Panc1 (cell line): ENCODE measurements around the gene CINP. TPM values are rescaled to one million over a fixed set of nuclear protein-coding genes. Genes with fewer than 3 reads are reported as not detected.

ENCODE experiments used
- ATAC-seq: fragments of 200-7000 bp; cut with Tn5 transposase; 2 replicates; pipeline ENCODE4 v1.9.1; 2020; ENCODE audit warnings: mild to moderate bottlenecking, moderate library complexity
- BruUV-seq: library from RNA; stranded (reverse); fragments of 400-500 nt; replicated peaks from 2 replicates; lab custom pipeline; 2021; lab: Mats Ljungman, UMichigan
- CTCF ChIA-PET: fragments of 300-600 bp; sonication (Branson Sonifier 250); formaldehyde crosslinking; loops from one replicate; lab custom pipeline; 2022; ENCODE audit warnings: antibody characterized with exemption; lab: Charles Lee
- POLR2A ChIA-PET: fragments of 300-600 bp; sonication (Branson Sonifier 250); formaldehyde crosslinking; loops from one replicate; lab custom pipeline; 2022; ENCODE audit warnings: antibody characterized with exemption; lab: Charles Lee
- DNase-seq: peaks from one replicate; pipeline ENCODE4 v3.0.0-alpha.2; 2010; ENCODE audit warnings: low read depth, low spot score
- H3K27ac ChIP-seq: 2 replicates; pipeline ENCODE4 v1.5.1; 2011; ENCODE audit warnings: mild to moderate bottlenecking, low read length, inconsistent platforms
- H3K27me3 ChIP-seq: fragments of 200-500 bp; sonication (Bioruptor generic); 2 replicates; pipeline ENCODE4 v1.6.0; 2014; ENCODE audit warnings: low read length, inconsistent platforms; ENCODE audit not compliant: control insufficient read depth, insufficient read depth
- H3K36me3 ChIP-seq: fragments of 200-500 bp; sonication (Bioruptor generic); 2 replicates; pipeline ENCODE4 v1.5.1; 2014; ENCODE audit warnings: inconsistent platforms, mild to moderate bottlenecking, low read length, moderate library complexity; ENCODE audit not compliant: control insufficient read depth, insufficient read depth
- H3K4me1 ChIP-seq: 2 replicates; pipeline ENCODE4 v1.5.1; 2011; ENCODE audit warnings: inconsistent platforms, mild to moderate bottlenecking, low read length, moderate library complexity; ENCODE audit not compliant: control insufficient read depth, insufficient read depth
- H3K4me3 ChIP-seq, 2 experiments: 2 replicates each; pipeline ENCODE4 v1.5.1; 2011 to 2012; ENCODE audit warnings: low read depth in 2 of 2, low read length in 2 of 2, mild to moderate bottlenecking in 2 of 2, inconsistent platforms in 1 of 2, moderate library complexity in 1 of 2
- H3K9me3 ChIP-seq: fragments of 200-500 bp; sonication (Bioruptor generic); 2 replicates; pipeline ENCODE4 v1.5.1; 2014; ENCODE audit warnings: low read depth, mild to moderate bottlenecking, inconsistent platforms, low read length, moderate library complexity; ENCODE audit not compliant: control insufficient read depth, insufficient read depth
- CTCF ChIP-seq: fragments of 450-650 bp; IDR thresholded peaks from 2 replicates; pipeline ENCODE4 v1.5.1; 2017; ENCODE audit warnings: mild to moderate bottlenecking
- POLR2AphosphoS5 ChIP-seq: IDR thresholded peaks from 2 replicates; pipeline ENCODE4 v1.6.1; 2012; ENCODE audit warnings: mild to moderate bottlenecking, low read depth, low read length, moderate library complexity
- REST ChIP-seq, 2 experiments: IDR thresholded peaks; 2 replicates each; pipeline ENCODE4 v1.6.1; 2011 to 2012; ENCODE audit warnings: low read depth in 2 of 2, control low read depth in 1 of 2, low read length in 1 of 2, mild to moderate bottlenecking in 1 of 2, moderate library complexity in 1 of 2; ENCODE audit not compliant: insufficient read depth in 1 of 2
- SIN3A ChIP-seq: IDR thresholded peaks from 2 replicates; pipeline ENCODE4 v1.6.1; 2012; ENCODE audit warnings: low read depth, mild to moderate bottlenecking, low read length, moderate library complexity, borderline replicate concordance; ENCODE audit not compliant: insufficient read depth
- TCF7L2 ChIP-seq: IDR thresholded peaks from 2 replicates; pipeline ENCODE4 v1.6.1; 2011; ENCODE audit warnings: mild to moderate bottlenecking, low read depth, low read length, inconsistent platforms
- in situ Hi-C: cut with HindIII; loops from 2 replicates; pipeline ENCODE4 v1.10.0; 2016; ENCODE audit warnings: low sequenced_read_pairs, low pct_unique_long_range_greater_than_20kb
- intact Hi-C: fragments of 100-400 bp; cut with micrococcal nuclease; formaldehyde crosslinking; loops from one replicate; pipeline ENCODE4 v1.10.0; 2022; ENCODE audit not compliant: unreplicated experiment
- total RNA-seq: library from RNA; stranded (reverse); gene quantifications from one replicate; pipeline ENCODE4 v1.2.1, GENCODE V29; 2021; ENCODE audit not compliant: unreplicated experiment

Gene CINP
- total RNA-seq, 1 experiment from 2014 or later: 28.3 TPM

- ATAC-seq (no peak), DNase-seq (no peak)
- CTCF ChIA-PET: no interaction called here
- BruUV-seq: no TSS peak
- no peak overlapping the region for H3K27ac ChIP-seq
- in situ Hi-C loops (no loop called here), intact Hi-C loops (no loop called here)
- no peaks in the 10 kb centered on the region for H3K36me3 ChIP-seq
- no peak overlapping the region for H3K4me3 ChIP-seq
- POLR2A ChIA-PET: no interaction called here
- H3K27me3 ChIP-seq: no peaks in the 10 kb centered on the region
- no peaks in the 10 kb centered on the region for H3K9me3 ChIP-seq
- TF ChIP-seq TCF7L2: no peak
- TF ChIP-seq POLR2AphosphoS5: no peak
- TF ChIP-seq REST (IDR thresholded peaks at IDR 0.05; ENCODE audit: insufficient read depth in 1 of 2, low read depth in 2 of 2, low read length in 1 of 2): no peak
- TF ChIP-seq CTCF: no peak
- no peak for TF ChIP-seq SIN3A
- no peaks in the 10 kb centered on the region for H3K4me1 ChIP-seq
Measured at GRCh38 chr14:102351023-102351422, 11.7 kb downstream of the CINP start.

- ATAC-seq: no peak
- in situ Hi-C loops: no loop called here
Measured at GRCh38 chr14:102348376-102348775, 14.3 kb downstream of the CINP start.

More at GRCh38 chr14:102348376-102348775, 14.3 kb downstream of the CINP start:
- TF ChIP-seq SIN3A (no peak), CTCF (no peak), TCF7L2 (no peak), POLR2AphosphoS5 (no peak), REST (IDR thresholded peaks at IDR 0.05; ENCODE audit: insufficient read depth in 1 of 2, low read depth in 2 of 2, low read length in 1 of 2) (no peak)
- intact Hi-C loops: no loop called here
- ChIA-PET CTCF (no interaction called here), POLR2A (no interaction called here)
- H3K9me3 ChIP-seq: no peaks in the 10 kb centered on the region
- no peaks in the 10 kb centered on the region; the same call in 1 of the 2 replicates for H3K36me3 ChIP-seq
- H3K4me1 ChIP-seq: no peaks in the 10 kb centered on the region
- BruUV-seq: no TSS peak
- no peak overlapping the region for H3K27ac ChIP-seq
- DNase-seq: no peak
- no peaks in the 10 kb centered on the region for H3K27me3 ChIP-seq
- no peak overlapping the region for H3K4me3 ChIP-seq
